HepG2 (cell line): ENCODE data around the gene GIPC1.

Experiments
- CTCF ChIP-seq: sonication (generic); formaldehyde crosslinking; IDR thresholded peaks from 2 replicates; pipeline ENCODE4 v1.5.0; 2020; ENCODE audit warnings: mild to moderate bottlenecking, missing genetic modification reagents, moderate library complexity
- DPF2 ChIP-seq: sonication (generic); formaldehyde crosslinking; IDR thresholded peaks from 2 replicates; pipeline ENCODE4 v1.4.0; 2020; ENCODE audit warnings: mild to moderate bottlenecking, low read depth, missing genetic modification reagents, borderline replicate concordance
- MXI1 ChIP-seq: IDR thresholded peaks from 3 replicates; pipeline ENCODE4 v1.6.1; 2012; ENCODE audit warnings: low read depth, low read length, inconsistent platforms, borderline replicate concordance
- RAD21 ChIP-seq: fragments of 450-650 bp; formaldehyde crosslinking; IDR thresholded peaks from 2 replicates; pipeline ENCODE4 v1.5.0; 2020; ENCODE audit warnings: mild to moderate bottlenecking
- SMAD1 ChIP-seq: sonication (generic); formaldehyde crosslinking; IDR thresholded peaks from 2 replicates; pipeline ENCODE4 v1.4.0; 2020; ENCODE audit warnings: missing genetic modification reagents, low read depth, mild to moderate bottlenecking, borderline replicate concordance
- TAF1 ChIP-seq: sonication (generic); formaldehyde crosslinking; IDR thresholded peaks from 2 replicates; pipeline ENCODE4 v1.4.0; 2020; ENCODE audit warnings: missing genetic modification reagents
- ZBTB33 ChIP-seq: sonication (generic); formaldehyde crosslinking; IDR thresholded peaks from 2 replicates; pipeline ENCODE4 v1.4.0; 2020; ENCODE audit warnings: missing genetic modification reagents
- ZNF776 ChIP-seq: sonication (generic); formaldehyde crosslinking; IDR thresholded peaks from 2 replicates; pipeline ENCODE4 v1.4.0; 2020; ENCODE audit warnings: mild to moderate bottlenecking, missing genetic modification reagents

- no peak for TF ChIP-seq DPF2 (CRISPR knock-in tag)
- TF ChIP-seq CTCF = no peak
- TF ChIP-seq RAD21 (CRISPR knock-in tag) = no peak
- TF ChIP-seq MXI1 = no peak
- no peak for TF ChIP-seq SMAD1 (CRISPR knock-in tag)
- TF ChIP-seq TAF1 (CRISPR knock-in tag) = no peak
- no peak for TF ChIP-seq ZBTB33 (CRISPR knock-in tag)
- no peak for TF ChIP-seq ZNF776 (CRISPR knock-in tag)
These were observed 28.5 kb downstream of the GIPC1 start for GRCh38 chr19:14467391-14467790.
